Right atrium auricular region (tissue), 2 donors: ENCODE data around the gene ADAM17. TPM values are rescaled to one million over a fixed set of nuclear protein-coding genes. Genes with fewer than 3 reads are reported as not detected.

Source experiments
- DNase-seq: peaks from one replicate; pipeline ENCODE4 v3.0.0-alpha.2; 2019; ENCODE audit warnings: low spot score
- H3K27ac ChIP-seq, 2 donors: fragments of 200-600 bp; sonication (generic); 1 replicate in 1 of 2; 2 replicates in 1 of 2; pipeline ENCODE4 v1.5.1; 2016 to 2019
- H3K27me3 ChIP-seq, 2 donors: fragments of 200-600 bp; sonication (generic); one replicate each; pipeline versions ENCODE4 v1.5.1 to v1.6.0; 2017 to 2019
- H3K36me3 ChIP-seq: fragments of 200-600 bp; sonication (generic); one replicate; pipeline ENCODE4 v1.5.1; 2016
- H3K4me1 ChIP-seq, 2 donors: fragments of 200-600 bp; sonication (generic); one replicate each; pipeline versions ENCODE4 v1.5.1 to v1.6.0; 2017 to 2019
- H3K4me3 ChIP-seq, 2 donors: fragments of 200-600 bp; sonication (generic); 1 replicate in 1 of 2; 2 replicates in 1 of 2; pipeline ENCODE4 v1.5.1; 2017 to 2019; ENCODE audit warnings: mild to moderate bottlenecking in 1 of 2, moderate library complexity in 1 of 2
- H3K9me3 ChIP-seq, 2 donors: fragments of 200-600 bp; sonication (generic); one replicate each; pipeline ENCODE4 v1.5.1; 2019
- CTCF ChIP-seq, 2 donors: fragments of 200-600 bp; sonication (generic); IDR thresholded peaks; one replicate each; pipeline ENCODE4 v1.5.1; 2019; ENCODE audit warnings: antibody characterized with exemption in 2 of 2
- total RNA-seq, 2 donors: library from RNA; depleted of rRNA; stranded (reverse); fragments of >200 nt; gene quantifications; one replicate each; pipeline ENCODE4 v1.1.0, GENCODE V29; 2016

ADAM17 gene
- total RNA-seq, 2 donors from 2014 or later = 12.2 to 16.4 TPM

DNA sequence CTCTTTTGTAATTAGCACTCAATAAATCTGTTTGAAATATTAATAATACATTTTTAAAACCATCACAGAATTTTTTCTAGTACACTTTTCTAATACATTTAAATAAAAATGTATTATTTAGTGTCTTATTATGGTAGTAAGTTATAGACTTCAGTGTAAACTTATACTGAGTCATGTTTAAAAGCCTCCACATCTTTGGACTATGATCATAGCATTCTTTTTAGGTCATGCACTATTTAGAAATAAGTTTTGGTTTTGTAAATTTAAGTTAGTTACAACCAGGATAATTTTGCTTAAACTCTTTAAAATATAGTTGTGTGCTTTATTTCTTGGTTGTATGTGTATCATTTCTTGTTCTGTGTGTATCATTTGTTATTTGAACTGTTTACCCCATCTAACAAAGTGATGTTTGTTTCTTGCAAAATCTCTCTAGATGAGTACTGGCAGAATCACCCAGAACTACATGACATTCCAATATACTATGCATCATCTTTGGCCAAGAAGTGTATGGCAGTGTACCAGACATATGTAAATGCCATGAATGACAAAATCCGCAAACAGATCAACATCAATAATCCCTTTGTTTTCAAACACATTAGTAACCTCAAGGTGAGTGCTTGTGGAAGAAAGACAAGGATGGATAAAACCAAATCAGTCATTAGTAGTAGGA, 115.4 kb downstream of the ADAM17 start:
- Histone ChIP-seq H3K4me3 (no peak overlapping the region), H3K36me3 (peaks cover 57% of the 10 kb centered on the region), H3K4me1 (no peaks in the 10 kb centered on the region), H3K27ac (no peak overlapping the region), H3K9me3 (no peaks in the 10 kb centered on the region), H3K27me3 (no peaks in the 10 kb centered on the region)
- no peak for TF ChIP-seq CTCF (IDR thresholded peaks at IDR 0.05)
- no peak for DNase-seq

DNA sequence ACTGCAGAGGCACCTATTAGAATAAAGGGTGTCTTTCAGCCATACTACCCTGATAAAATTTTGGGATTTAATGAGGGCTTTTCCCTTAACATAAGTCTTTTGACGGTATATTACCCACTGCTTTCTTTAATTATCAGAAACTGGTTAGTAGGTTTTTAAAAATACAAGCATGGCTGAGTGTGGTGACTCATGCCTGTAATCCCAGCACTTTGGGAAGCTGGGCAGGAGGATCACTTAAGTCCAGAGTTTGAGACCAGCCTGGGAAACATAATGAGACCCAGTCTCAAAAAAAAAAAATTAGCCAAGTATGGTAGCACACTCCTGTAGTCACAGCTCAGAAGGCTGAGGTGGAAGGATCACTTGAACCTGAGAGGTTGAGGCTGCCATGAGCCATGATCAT, 116.1 kb downstream of the ADAM17 start:
- TF ChIP-seq CTCF (IDR thresholded peaks at IDR 0.05) = no peak

More for the DNA sequence above, 116.1 kb downstream of the ADAM17 start:
- H3K9me3 ChIP-seq = no peaks in the 10 kb centered on the region
- H3K27ac ChIP-seq = no peak overlapping the region
- H3K36me3 ChIP-seq = peaks cover 61% of the 10 kb centered on the region
- H3K4me3 ChIP-seq = no peak overlapping the region
- H3K4me1 ChIP-seq = no peaks in the 10 kb centered on the region
- no peak for DNase-seq
- H3K27me3 ChIP-seq = no peaks in the 10 kb centered on the region

Other genes with a start within 250 kb of the ADAM17 start
- gene ITGB1BP1, start 132.3 kb downstream of the ADAM17 start, total RNA-seq = 10 to 100 TPM; 29.0 to 34.4 TPM
- 10 to 100 TPM; 13.7 to 13.9 TPM for gene CPSF3, start 132.2 kb downstream of the ADAM17 start, total RNA-seq
- gene IAH1, start 81.3 kb downstream of the ADAM17 start, total RNA-seq = 10 to 100 TPM; 45.9 to 71.0 TPM
- 100 to 1,000 TPM; 139 to 204 TPM for gene YWHAQ, start 75.2 kb upstream of the ADAM17 start, total RNA-seq